Sigmoid colon (tissue), 7 donors: ENCODE measurements around the gene PRR23C. TPM values are rescaled to one million over a fixed set of nuclear protein-coding genes. Genes with fewer than 3 reads are reported as not detected.
"Not testable (repeated sequence)": the region's sequence is repeated elsewhere in the genome, so short reads cannot be mapped to it uniquely, and the experiment has no call there.

ENCODE experiments used
- DNase-seq: peaks from one replicate; pipeline ENCODE4 v3.0.0-alpha.2; 2019
- H3K27ac ChIP-seq, 4 donors: fragments of 200-600 bp; sonication (generic); one replicate each; pipeline ENCODE4 v1.5.1; 2016 to 2019; ENCODE audit warnings: mild to moderate bottlenecking in 1 of 4
- H3K27me3 ChIP-seq, 3 donors: fragments of 200-600 bp; sonication (generic); one replicate each; pipeline ENCODE4 v1.5.1; 2019; ENCODE audit warnings: mild to moderate bottlenecking in 1 of 3
- H3K36me3 ChIP-seq, 4 donors: fragments of 200-600 bp; sonication (generic); one replicate each; pipeline ENCODE4 v1.5.1; 2016 to 2019
- H3K4me1 ChIP-seq, 4 donors: fragments of 200-600 bp; sonication (generic); one replicate each; pipeline ENCODE4 v1.5.1; 2017 to 2019
- H3K4me3 ChIP-seq, 4 donors: fragments of 200-600 bp; sonication (generic); one replicate each; pipeline ENCODE4 v1.5.1; 2017 to 2019; ENCODE audit warnings: mild to moderate bottlenecking in 2 of 4, moderate library complexity in 1 of 4
- H3K9me3 ChIP-seq, 4 donors: fragments of 200-600 bp in 3 of 4; sonication (generic) in 3 of 4; one replicate each; pipeline versions ENCODE4 v1.5.1 to v1.6.1; 2013 to 2019
- EP300 ChIP-seq, 4 donors: sonication (generic); formaldehyde crosslinking; IDR thresholded peaks; one replicate each; pipeline ENCODE4 v1.6.1; 2017; ENCODE audit warnings: antibody characterized with exemption in 4 of 4
- POLR2A ChIP-seq, 2 donors: fragments of 450-650 bp; IDR thresholded peaks; one replicate each; pipeline ENCODE4 v1.6.1; 2016; ENCODE audit warnings: antibody characterized with exemption in 2 of 2, mild to moderate bottlenecking in 2 of 2, moderate library complexity in 2 of 2
- POLR2AphosphoS5 ChIP-seq, 4 donors: sonication (generic); formaldehyde crosslinking; IDR thresholded peaks; one replicate each; pipeline ENCODE4 v1.6.1; 2017; ENCODE audit warnings: antibody characterized with exemption in 4 of 4
- WGBS, 2 donors: extraction: QIAGEN DNeasy Blood & Tissue Kit; methylation state at CpG; one replicate each; pipeline ENCODE4 v1.1.7; 2013; 5-methylcytosine and 5-hydroxymethylcytosine counted together
- intact Hi-C: fragments of 100-400 bp; cut with DNase I; formaldehyde crosslinking; loops from one replicate; pipeline ENCODE4 v1.15.1; 2023
- polyA plus RNA-seq, 3 donors: library from polyadenylated mRNA; stranded (reverse); fragments of 200-250 nt; gene quantifications; one replicate each; pipeline ENCODE4 v1.2.3, GENCODE V29; 2013
- total RNA-seq, 4 donors: library from RNA; depleted of rRNA; stranded (reverse); fragments of >200 nt; gene quantifications; one replicate each; pipeline ENCODE4 v1.1.0, GENCODE V29; 2016
- TF ChIP-seq, protein P1 (sequence below), 4 experiments: fragments of 450-650 bp in 3 of 4; fragments of 200-600 bp in 1 of 4; IDR thresholded peaks; one replicate each; pipeline ENCODE4 v1.5.1; 2016 to 2019; ENCODE audit warnings: antibody characterized with exemption in 4 of 4, mild to moderate bottlenecking in 3 of 4, moderate library complexity in 2 of 4
- donor health status: healthy with polysubstance abuse.
- donor health status: Bipolar disorder and iron deficiency.
- donor health status: healthy.

Gene PRR23C
- total and polyA plus RNA-seq, 7 donors = not detected

DNA sequence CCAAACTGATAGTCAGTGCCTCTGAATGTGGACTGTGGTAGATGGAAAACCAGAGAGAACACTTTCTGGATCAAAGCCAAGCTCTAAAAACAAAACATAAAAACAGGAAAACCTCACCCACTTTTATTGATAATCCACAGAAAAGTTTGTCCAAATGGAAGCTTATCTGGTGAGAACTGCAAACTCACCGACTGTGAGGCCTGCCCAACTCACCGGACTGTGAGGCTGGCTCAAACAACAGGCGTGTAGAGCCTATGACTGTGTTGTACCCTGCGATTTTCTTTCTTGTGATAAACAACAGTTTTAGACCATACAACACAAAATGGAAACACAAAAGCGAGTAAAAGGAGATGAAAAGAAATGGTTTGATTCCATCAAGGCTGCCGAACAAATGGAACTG, 7.2 kb downstream of the PRR23C start:
- intact Hi-C loops = no loop called here
- H3K27me3 ChIP-seq = no peaks in the 10 kb centered on the region
- WGBS, 2 donors = 34 to 70% methylated on average over 6 of the region's 6 CpGs

GRCh38 chr3:139032326-139033002, 12.2 kb downstream of the PRR23C start:
- H3K27me3 ChIP-seq = no peaks in the 10 kb centered on the region
- intact Hi-C loops = no loop called here
- H3K27ac ChIP-seq = no peak overlapping the region
- H3K4me3 ChIP-seq = no peak overlapping the region
- WGBS, 2 donors = 14 to 64% methylated on average over 2 of the region's 2 CpGs
- H3K9me3 ChIP-seq = no peaks in the 10 kb centered on the region
- TF ChIP-seq POLR2A (IDR thresholded peaks at IDR 0.05) (no peak), POLR2AphosphoS5 (IDR thresholded peaks at IDR 0.05) (no peak), EP300 (IDR thresholded peaks at IDR 0.05) (no peak)
- TF ChIP-seq, protein P1, sequence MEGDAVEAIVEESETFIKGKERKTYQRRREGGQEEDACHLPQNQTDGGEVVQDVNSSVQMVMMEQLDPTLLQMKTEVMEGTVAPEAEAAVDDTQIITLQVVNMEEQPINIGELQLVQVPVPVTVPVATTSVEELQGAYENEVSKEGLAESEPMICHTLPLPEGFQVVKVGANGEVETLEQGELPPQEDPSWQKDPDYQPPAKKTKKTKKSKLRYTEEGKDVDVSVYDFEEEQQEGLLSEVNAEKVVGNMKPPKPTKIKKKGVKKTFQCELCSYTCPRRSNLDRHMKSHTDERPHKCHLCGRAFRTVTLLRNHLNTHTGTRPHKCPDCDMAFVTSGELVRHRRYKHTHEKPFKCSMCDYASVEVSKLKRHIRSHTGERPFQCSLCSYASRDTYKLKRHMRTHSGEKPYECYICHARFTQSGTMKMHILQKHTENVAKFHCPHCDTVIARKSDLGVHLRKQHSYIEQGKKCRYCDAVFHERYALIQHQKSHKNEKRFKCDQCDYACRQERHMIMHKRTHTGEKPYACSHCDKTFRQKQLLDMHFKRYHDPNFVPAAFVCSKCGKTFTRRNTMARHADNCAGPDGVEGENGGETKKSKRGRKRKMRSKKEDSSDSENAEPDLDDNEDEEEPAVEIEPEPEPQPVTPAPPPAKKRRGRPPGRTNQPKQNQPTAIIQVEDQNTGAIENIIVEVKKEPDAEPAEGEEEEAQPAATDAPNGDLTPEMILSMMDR (IDR thresholded peaks at IDR 0.05) = no peak
- no peaks in the 10 kb centered on the region for H3K36me3 ChIP-seq
- no peaks in the 10 kb centered on the region for H3K4me1 ChIP-seq
- DNase-seq = no peak

More for the DNA sequence above, 7.2 kb downstream of the PRR23C start:
- no peak for DNase-seq
- Histone ChIP-seq H3K27ac (no peak overlapping the region), H3K9me3 (no peaks in the 10 kb centered on the region), H3K4me1 (no peaks in the 10 kb centered on the region), H3K36me3 (no peaks in the 10 kb centered on the region), H3K4me3 (no peak overlapping the region)
- TF ChIP-seq, protein P1 (IDR thresholded peaks at IDR 0.05) = no peak
- TF ChIP-seq EP300 (IDR thresholded peaks at IDR 0.05) (no peak), POLR2A (IDR thresholded peaks at IDR 0.05) (no peak)

- H3K4me3 ChIP-seq, H3K36me3 ChIP-seq, H3K4me1 ChIP-seq, H3K27ac ChIP-seq, intact Hi-C loops, DNase-seq, H3K27me3 ChIP-seq, H3K9me3 ChIP-seq: not testable (repeated sequence)
These were observed 14.1 kb downstream of the PRR23C start for GRCh38 chr3:139030576-139030975.

DNA sequence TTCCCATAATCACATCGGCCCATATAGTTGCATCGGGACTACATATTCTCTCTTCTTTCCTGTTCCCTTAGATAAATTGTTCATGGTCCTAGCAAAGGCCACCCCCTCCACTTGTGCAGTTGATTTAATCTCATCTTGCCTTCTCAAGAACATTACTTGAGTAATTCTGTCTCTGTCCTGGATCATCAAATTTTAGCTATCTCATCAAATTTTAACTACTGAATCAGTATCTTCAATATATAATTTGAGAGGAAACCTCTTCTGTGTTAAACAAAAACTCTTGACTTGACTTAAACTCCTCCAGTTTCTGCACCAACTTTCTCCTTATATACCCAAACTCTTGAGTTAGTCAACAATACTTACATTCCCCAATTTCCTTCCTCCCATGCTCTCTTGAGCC, 19.7 kb downstream of the PRR23C start:
- intact Hi-C loops = no loop called here
- 93 to 96% methylated on average over 2 of the region's 2 CpGs for WGBS, 2 donors

DNA sequence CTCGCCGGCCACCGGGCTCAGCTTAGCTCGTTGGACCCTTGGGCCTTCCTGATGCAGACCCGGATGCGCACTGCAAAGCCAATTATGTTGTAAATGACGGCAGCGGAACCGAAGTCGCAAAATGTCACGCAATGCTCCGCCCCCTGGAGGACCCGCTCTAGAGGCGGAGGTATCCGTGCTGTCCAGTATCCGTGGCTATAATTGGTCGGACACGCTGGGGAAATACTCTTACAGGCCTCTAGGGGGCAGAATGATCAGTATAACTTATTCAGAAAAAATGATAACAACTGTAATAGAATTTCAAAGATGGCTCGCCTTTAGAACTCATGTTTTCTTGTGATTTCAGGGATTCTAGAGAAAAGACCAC, 23.8 kb downstream of the PRR23C start, which contains the start of gene PRR23B:
TSS of gene PRR23B (minus strand) at position 59 of the 367 bp plus-strand sequence. CDS start 265 bp downstream, outside the sequence.
- no peak for DNase-seq
- no peak within 1 kb of the TSS for H3K27ac ChIP-seq
- WGBS, 2 donors = 60 to 74% methylated on average over 19 of the region's 19 CpGs
- intact Hi-C loops = no loop called here
- H3K9me3 ChIP-seq = peaks cover 0 to 4% (median 0%) of the 10 kb centered on the region in 4 donors
- no peaks in the 10 kb centered on the region for H3K36me3 ChIP-seq
- no peak within 1 kb of the TSS for H3K4me3 ChIP-seq
- H3K4me1 ChIP-seq = no peaks in the 10 kb centered on the region
- TF ChIP-seq POLR2AphosphoS5 (IDR thresholded peaks at IDR 0.05) = no peak
- TF ChIP-seq EP300 (IDR thresholded peaks at IDR 0.05) = no peak
- TF ChIP-seq POLR2A (IDR thresholded peaks at IDR 0.05) = no peak
- TF ChIP-seq, protein P1 (IDR thresholded peaks at IDR 0.05) = no peak
- H3K27me3 ChIP-seq = no peaks in the 10 kb centered on the region

More for the DNA sequence above, 19.7 kb downstream of the PRR23C start:
- H3K9me3 ChIP-seq = peaks cover 0 to 4% (median 0%) of the 10 kb centered on the region in 4 donors
- H3K27ac ChIP-seq = no peak overlapping the region
- no peaks in the 10 kb centered on the region for H3K4me1 ChIP-seq
- no peaks in the 10 kb centered on the region for H3K36me3 ChIP-seq
- no peaks in the 10 kb centered on the region for H3K27me3 ChIP-seq
- H3K4me3 ChIP-seq = no peak overlapping the region
- TF ChIP-seq POLR2A (IDR thresholded peaks at IDR 0.05) = no peak
- no peak for TF ChIP-seq EP300 (IDR thresholded peaks at IDR 0.05)
- TF ChIP-seq POLR2AphosphoS5 (IDR thresholded peaks at IDR 0.05) = no peak
- TF ChIP-seq, protein P1 (IDR thresholded peaks at IDR 0.05) = no peak
- DNase-seq = no peak
